Gastroesophageal sphincter (tissue), 4 donors: ENCODE data around the gene PTGIR. TPM values are rescaled to one million over a fixed set of nuclear protein-coding genes. Genes with fewer than 3 reads are reported as not detected.

Source experiments
- ATAC-seq: fragments of 150-250 bp; one replicate; pipeline ENCODE4 v1.9.1; 2016; ENCODE audit warnings: mild to moderate bottlenecking, moderate library complexity
- H3K27ac ChIP-seq, 4 donors: fragments of 200-600 bp; sonication (generic) in 3 of 4; 1 replicate in 3 of 4; 2 replicates in 1 of 4; pipeline ENCODE4 v1.5.1; 2016 to 2019
- H3K27me3 ChIP-seq: fragments of 200-600 bp; sonication (generic); one replicate; pipeline ENCODE4 v1.5.1; 2019
- H3K36me3 ChIP-seq, 2 donors: fragments of 200-600 bp; sonication (generic); one replicate each; pipeline ENCODE4 v1.5.1; 2019; ENCODE audit warnings: control low read depth in 1 of 2
- H3K4me1 ChIP-seq, 3 donors: fragments of 200-600 bp; sonication (generic); 1 replicate in 2 of 3; 2 replicates in 1 of 3; pipeline ENCODE4 v1.5.1; 2016 to 2019; ENCODE audit warnings: control low read depth in 2 of 3
- H3K4me3 ChIP-seq, 2 donors: fragments of 200-600 bp; sonication (generic); one replicate each; pipeline ENCODE4 v1.5.1; 2019; ENCODE audit warnings: mild to moderate bottlenecking in 1 of 2, moderate library complexity in 1 of 2
- H3K9me3 ChIP-seq, 3 donors: fragments of 200-600 bp; sonication (generic); one replicate each; pipeline ENCODE4 v1.5.1; 2017 to 2019; ENCODE audit warnings: control low read depth in 2 of 3
- CTCF ChIP-seq, 4 experiments: fragments of 200-600 bp in 2 of 4; fragments of 450-650 bp in 2 of 4; sonication (generic) in 1 of 4; IDR thresholded peaks; one replicate each; pipeline ENCODE4 v1.5.1; 2017 to 2019; ENCODE audit warnings: antibody characterized with exemption in 4 of 4, mild to moderate bottlenecking in 2 of 4, moderate library complexity in 2 of 4
- EP300 ChIP-seq: sonication (generic); formaldehyde crosslinking; IDR thresholded peaks from one replicate; pipeline ENCODE4 v1.6.1; 2017; ENCODE audit warnings: antibody characterized with exemption, mild to moderate bottlenecking
- POLR2A ChIP-seq, 2 donors: fragments of 450-650 bp; IDR thresholded peaks; one replicate each; pipeline ENCODE4 v1.6.1; 2017; ENCODE audit warnings: antibody characterized with exemption in 2 of 2, mild to moderate bottlenecking in 2 of 2, moderate library complexity in 1 of 2
- POLR2AphosphoS5 ChIP-seq: sonication (generic); formaldehyde crosslinking; IDR thresholded peaks from one replicate; pipeline ENCODE4 v1.6.1; 2017; ENCODE audit warnings: antibody characterized with exemption
- WGBS, 2 donors: methylation state at CpG; one replicate each; pipeline ENCODE4 v1.1.5; 2018; ENCODE audit warnings: low coverage in 1 of 2; 5-methylcytosine and 5-hydroxymethylcytosine counted together
- total RNA-seq, 4 donors: library from RNA; depleted of rRNA; stranded (reverse); fragments of >200 nt; gene quantifications; one replicate each; pipeline ENCODE4 v1.1.0, GENCODE V29; 2016

The PTGIR gene
- total RNA-seq, 4 donors from 2014 or later = 3.6 to 5.9 (median 4.3) TPM

GRCh38 chr19:46625731-46626130 lies 842 bp upstream of the PTGIR start:
- 76 to 100% methylated on average over 1 to 12 of the region's 12 CpGs for WGBS, 2 donors
- no peak for TF ChIP-seq POLR2A (IDR thresholded peaks at IDR 0.05)
- no peak for TF ChIP-seq CTCF (IDR thresholded peaks at IDR 0.05)
- TF ChIP-seq POLR2AphosphoS5 = no peak
- no peak for TF ChIP-seq EP300
- Histone ChIP-seq H3K36me3 (no peaks in the 10 kb centered on the region), H3K27me3 (no peaks in the 10 kb centered on the region), H3K9me3 (no peaks in the 10 kb centered on the region), H3K4me1 (peaks cover 3 to 61% (median 39%) of the 10 kb centered on the region in 3 donors), H3K27ac (peak overlapping the region in 3 of 4 donors; percentile 80 to 86 (median 82)), H3K4me3 (no peak overlapping the region)
- ATAC-seq = no peak

- 74 to 88% methylated on average over 3 to 11 of the region's 35 CpGs for WGBS, 2 donors
- ATAC-seq = no peak
Observed at GRCh38 chr19:46623915-46624502, 880 bp downstream of the PTGIR start.

GRCh38 chr19:46622118-46622446 lies 2.8 kb downstream of the PTGIR start:
- WGBS, 2 donors = 17 to 70% methylated on average over 1 to 4 of the region's 7 CpGs
- Histone ChIP-seq H3K27me3 (no peaks in the 10 kb centered on the region), H3K9me3 (no peaks in the 10 kb centered on the region), H3K27ac (peak overlapping the region in 1 of 4 donors; percentile 87), H3K36me3 (no peaks in the 10 kb centered on the region), H3K4me1 (peaks cover 3 to 96% (median 65%) of the 10 kb centered on the region in 3 donors), H3K4me3 (no peak overlapping the region)
- no peak for TF ChIP-seq CTCF (IDR thresholded peaks at IDR 0.05)
- no peak for TF ChIP-seq POLR2AphosphoS5
- no peak for TF ChIP-seq POLR2A (IDR thresholded peaks at IDR 0.05)
- no peak for TF ChIP-seq EP300
- ATAC-seq = no peak

More at GRCh38 chr19:46623915-46624502, 880 bp downstream of the PTGIR start:
- TF ChIP-seq POLR2A (IDR thresholded peaks at IDR 0.05) (no peak), EP300 (no peak), POLR2AphosphoS5 (no peak), CTCF (IDR thresholded peaks at IDR 0.05) (no peak)
- Histone ChIP-seq H3K27ac (peak overlapping the region in 3 of 4 donors; percentile 80 to 86 (median 82)), H3K4me1 (peaks cover 3 to 76% (median 53%) of the 10 kb centered on the region in 3 donors), H3K4me3 (peak overlapping the region in 1 of 2 donors; percentile 27), H3K36me3 (no peaks in the 10 kb centered on the region), H3K9me3 (no peaks in the 10 kb centered on the region), H3K27me3 (no peaks in the 10 kb centered on the region)

- Histone ChIP-seq H3K27ac (peak overlapping the region; percentile 22 to 87 (median 80)), H3K9me3 (no peaks in the 10 kb centered on the region), H3K4me1 (peaks cover 3 to 100% (median 67%) of the 10 kb centered on the region in 3 donors), H3K27me3 (no peaks in the 10 kb centered on the region), H3K4me3 (peak overlapping the region in 1 of 2 donors; percentile 30), H3K36me3 (no peaks in the 10 kb centered on the region)
- 40 to 62% methylated on average over 1 to 15 of the region's 32 CpGs for WGBS, 2 donors
- ATAC-seq = no peak
- TF ChIP-seq POLR2AphosphoS5 (no peak), EP300 (no peak), POLR2A (IDR thresholded peaks at IDR 0.05) (no peak), CTCF (IDR thresholded peaks at IDR 0.05) (peak in 1 of 4 experiments; percentile 7)
Observed at GRCh38 chr19:46621191-46622117, 3.4 kb downstream of the PTGIR start.
